ENCODE measurements around the gene CARHSP1. TPM values are rescaled to one million over a fixed set of nuclear protein-coding genes. Genes with fewer than 3 reads are reported as not detected.
"Not testable (repeated sequence)": the region's sequence is repeated elsewhere in the genome, so short reads cannot be mapped to it uniquely, and the experiment has no call there.

The CARHSP1 gene
- total RNA-seq = 100 to 1,000 TPM in 1 of 2 donors, 10 to 100 TPM in 1; 51.0 to 146 TPM

DNA sequence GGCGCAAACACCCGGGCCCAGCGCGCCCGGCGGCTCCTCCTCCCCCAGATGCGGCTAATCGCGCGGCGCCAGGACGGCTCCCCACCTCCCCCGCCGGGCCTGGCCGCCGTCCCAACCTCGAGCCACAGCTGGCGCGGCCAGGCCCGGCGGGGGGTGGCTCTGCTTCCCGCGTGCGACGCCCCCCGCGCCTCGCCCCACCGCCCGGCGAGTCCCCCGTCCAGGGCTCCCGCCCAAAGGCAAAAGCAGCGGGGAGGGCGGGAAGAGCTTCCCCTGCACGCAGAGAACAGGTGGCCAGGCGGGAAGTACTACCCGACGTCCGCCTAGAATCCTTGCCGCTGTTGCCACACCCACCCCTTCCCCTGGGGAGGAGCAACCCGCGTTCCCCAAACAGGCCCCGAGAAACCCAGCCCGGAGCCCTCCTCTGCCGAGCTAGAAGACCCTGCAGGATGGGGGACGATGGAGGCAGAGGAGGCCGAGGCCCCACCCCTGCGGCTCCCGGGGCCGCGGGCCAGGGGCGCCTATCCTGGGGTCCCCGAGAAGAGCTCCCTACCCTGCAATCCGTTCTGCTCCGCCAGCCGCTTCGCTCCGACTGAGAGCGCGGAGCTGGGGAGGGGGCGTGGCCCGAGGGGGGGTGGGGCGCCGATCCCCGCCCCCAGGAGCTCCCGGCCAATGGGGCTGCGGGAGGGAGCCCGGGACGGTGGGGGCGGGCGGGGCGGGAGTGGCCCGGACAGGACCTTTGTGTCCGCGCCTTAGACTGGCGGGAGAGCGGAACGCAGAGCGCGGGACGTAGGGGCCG lies at the start of gene CARHSP1:
TSS of gene CARHSP1 (minus strand) at position 591 of the 796 bp plus-strand sequence. CDS start 9,678 bp downstream, outside the sequence.
- 1% methylated on average over 27 of the region's 83 CpGs for WGBS
- peaks cover 11% of the 10 kb centered on the region for H3K4me1 ChIP-seq (replicated peaks)
- peak; percentile 89 for TF ChIP-seq POLR2A (IDR thresholded peaks at IDR 0.05)
- TF ChIP-seq, protein P1, sequence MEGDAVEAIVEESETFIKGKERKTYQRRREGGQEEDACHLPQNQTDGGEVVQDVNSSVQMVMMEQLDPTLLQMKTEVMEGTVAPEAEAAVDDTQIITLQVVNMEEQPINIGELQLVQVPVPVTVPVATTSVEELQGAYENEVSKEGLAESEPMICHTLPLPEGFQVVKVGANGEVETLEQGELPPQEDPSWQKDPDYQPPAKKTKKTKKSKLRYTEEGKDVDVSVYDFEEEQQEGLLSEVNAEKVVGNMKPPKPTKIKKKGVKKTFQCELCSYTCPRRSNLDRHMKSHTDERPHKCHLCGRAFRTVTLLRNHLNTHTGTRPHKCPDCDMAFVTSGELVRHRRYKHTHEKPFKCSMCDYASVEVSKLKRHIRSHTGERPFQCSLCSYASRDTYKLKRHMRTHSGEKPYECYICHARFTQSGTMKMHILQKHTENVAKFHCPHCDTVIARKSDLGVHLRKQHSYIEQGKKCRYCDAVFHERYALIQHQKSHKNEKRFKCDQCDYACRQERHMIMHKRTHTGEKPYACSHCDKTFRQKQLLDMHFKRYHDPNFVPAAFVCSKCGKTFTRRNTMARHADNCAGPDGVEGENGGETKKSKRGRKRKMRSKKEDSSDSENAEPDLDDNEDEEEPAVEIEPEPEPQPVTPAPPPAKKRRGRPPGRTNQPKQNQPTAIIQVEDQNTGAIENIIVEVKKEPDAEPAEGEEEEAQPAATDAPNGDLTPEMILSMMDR (IDR thresholded peaks at IDR 0.05) = peak in 1 of 4 experiments; percentile 7
- TF ChIP-seq POLR2AphosphoS5 (IDR thresholded peaks at IDR 0.05) = peak; percentile 82
- H3K36me3 ChIP-seq = no peaks in the 10 kb centered on the region
- H3K27me3 ChIP-seq (replicated peaks; ENCODE audit: insufficient read depth) = no peaks in the 10 kb centered on the region
- peak within 1 kb of the TSS; percentile 66 to 78 for H3K27ac ChIP-seq
- peak; percentile 87 for DNase-seq (ENCODE audit: low spot score)
- intact Hi-C loops (cut with DNase I) = loop anchor here (5.0 kb wide), 2 partner anchors 71 to 191 kb away; partner anchors contain the start of genes PMM2 and TMEM186
- H3K9me3 ChIP-seq = no peaks in the 10 kb centered on the region
- peak within 1 kb of the TSS; percentile 54 to 56 for H3K4me3 ChIP-seq

DNA sequence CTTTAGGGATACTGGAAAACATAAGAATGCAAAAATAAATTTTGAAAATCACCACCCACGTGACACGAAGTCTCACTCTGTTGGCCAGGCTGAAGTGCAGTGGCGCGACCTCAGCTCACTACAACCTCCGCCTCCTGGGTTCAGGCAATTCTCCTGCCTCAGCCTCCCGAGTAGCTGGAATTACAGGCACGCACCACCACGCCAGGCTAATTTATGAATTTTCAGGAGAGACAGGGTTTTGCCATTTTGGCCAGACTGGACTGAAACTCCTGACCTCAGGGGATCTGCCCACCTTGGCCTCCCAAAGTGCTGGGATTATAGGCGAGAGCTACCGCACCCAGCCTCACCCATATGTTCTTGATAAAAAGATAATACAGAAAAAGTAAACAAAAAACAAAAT lies 48.5 kb upstream of the CARHSP1 start:
- DNase-seq (ENCODE audit: low spot score); intact Hi-C loops (cut with DNase I); H3K36me3 ChIP-seq; H3K27ac ChIP-seq; H3K9me3 ChIP-seq; H3K27me3 ChIP-seq (replicated peaks; ENCODE audit: insufficient read depth); H3K4me3 ChIP-seq; H3K4me1 ChIP-seq (replicated peaks): not testable (repeated sequence)
- 94% methylated on average over 10 of the region's 10 CpGs for WGBS

DNA sequence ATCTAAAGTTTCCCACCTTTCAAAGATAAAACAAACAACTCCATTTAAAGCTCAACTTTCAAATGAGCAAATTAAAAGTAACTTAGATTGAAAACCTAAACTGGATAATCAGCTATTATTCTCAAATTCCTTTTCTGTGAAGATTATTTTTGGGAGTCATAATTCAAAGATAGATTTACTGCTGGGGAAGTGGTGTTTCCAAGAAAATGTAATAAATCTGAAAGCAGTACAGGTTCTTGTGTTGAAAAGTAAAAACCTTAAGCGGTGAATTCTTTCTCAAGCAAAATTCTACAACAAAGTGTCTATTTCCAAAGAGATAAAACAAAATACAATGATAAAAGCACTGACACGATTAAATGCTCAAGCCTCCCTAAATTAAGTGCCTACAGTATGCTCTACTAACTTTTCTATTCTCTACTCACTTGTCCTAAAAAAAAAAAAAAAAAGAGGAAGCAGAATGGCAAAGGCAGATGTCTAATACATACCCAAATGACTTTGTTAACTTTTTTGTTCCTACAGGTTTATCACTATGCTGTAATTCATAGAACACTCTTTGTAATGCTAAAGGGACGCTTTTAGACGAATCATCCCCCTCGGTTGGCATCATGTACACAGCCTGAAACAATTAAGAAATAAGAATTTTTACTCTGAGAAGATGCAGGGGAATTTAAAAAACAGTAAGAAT lies 47.9 kb upstream of the CARHSP1 start:
- peaks cover 6% of the 10 kb centered on the region for H3K4me1 ChIP-seq (replicated peaks)
- H3K27ac ChIP-seq = no peak overlapping the region
- TF ChIP-seq POLR2A (IDR thresholded peaks at IDR 0.05) (no peak), POLR2AphosphoS5 (IDR thresholded peaks at IDR 0.05) (no peak)
- TF ChIP-seq, protein P1 (IDR thresholded peaks at IDR 0.05) = no peak
- no peak for DNase-seq (ENCODE audit: low spot score)
- intact Hi-C loops (cut with DNase I) = no loop called here
- peaks cover 0 to 5% of the 10 kb centered on the region in 2 donors for H3K36me3 ChIP-seq
- 83% methylated on average over 5 of the region's 5 CpGs for whole genome bisulfite sequencing
- no peaks in the 10 kb centered on the region for H3K27me3 ChIP-seq (replicated peaks; ENCODE audit: insufficient read depth)
- no peaks in the 10 kb centered on the region for H3K9me3 ChIP-seq
- no peak overlapping the region for H3K4me3 ChIP-seq

DNA sequence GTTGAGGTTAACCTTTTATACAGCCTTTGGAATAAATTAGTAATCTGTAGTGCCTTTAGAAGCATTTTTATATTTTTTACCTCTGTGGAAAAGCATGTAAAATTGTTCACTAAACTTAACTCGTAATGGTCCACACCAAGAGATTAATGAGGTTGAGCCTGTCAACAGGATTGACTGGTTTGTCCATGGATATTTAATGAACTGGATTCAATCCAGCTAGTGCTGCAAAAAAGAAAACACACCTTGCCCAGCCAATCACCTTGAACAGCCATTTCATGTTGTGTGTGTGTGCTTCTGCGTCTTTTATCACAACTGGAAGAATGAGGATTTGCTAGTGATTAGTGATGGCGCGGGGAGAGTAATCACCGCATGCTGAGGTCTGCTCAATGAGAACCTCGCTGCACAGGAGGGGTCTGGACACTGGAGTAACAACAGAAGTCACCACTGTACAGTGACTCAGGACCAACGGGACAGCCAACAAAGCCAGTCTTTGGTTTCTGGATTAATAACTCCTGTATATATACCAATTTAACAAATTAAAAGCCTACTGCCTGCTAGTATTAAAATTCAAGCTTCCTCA lies 47.0 kb upstream of the CARHSP1 start:
- Histone ChIP-seq H3K27me3 (replicated peaks; ENCODE audit: insufficient read depth) (no peaks in the 10 kb centered on the region), H3K4me1 (replicated peaks) (peaks cover 6% of the 10 kb centered on the region), H3K4me3 (no peak overlapping the region), H3K9me3 (no peaks in the 10 kb centered on the region), H3K36me3 (peaks cover 0 to 5% of the 10 kb centered on the region in 2 donors), H3K27ac (no peak overlapping the region)
- intact Hi-C loops (cut with DNase I) = no loop called here
- DNase-seq (ENCODE audit: low spot score) = no peak
- WGBS = 65% methylated on average over 7 of the region's 7 CpGs
- TF ChIP-seq POLR2AphosphoS5 (IDR thresholded peaks at IDR 0.05) = peak; percentile 47
- TF ChIP-seq, protein P1 (IDR thresholded peaks at IDR 0.05) = no peak
- TF ChIP-seq POLR2A (IDR thresholded peaks at IDR 0.05) = no peak

DNA sequence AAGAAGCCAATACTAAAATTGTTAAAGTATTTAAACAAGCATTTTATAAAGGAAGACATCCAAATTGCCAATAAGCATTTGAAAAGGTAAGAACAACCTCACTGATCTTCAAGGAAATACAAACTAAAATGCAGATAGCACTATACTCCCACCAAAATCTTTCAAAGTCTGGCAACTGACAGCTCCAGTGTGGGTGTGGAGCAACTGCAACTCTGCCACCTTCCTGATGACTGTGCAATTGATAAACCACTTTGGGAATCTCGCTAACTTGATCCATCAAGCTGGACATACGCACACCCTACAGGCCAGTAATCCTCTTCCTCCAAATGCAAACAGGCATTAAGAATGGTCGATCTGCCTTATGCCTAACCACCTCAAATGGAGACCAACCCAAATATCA lies 45.3 kb upstream of the CARHSP1 start:
- intact Hi-C loops (cut with DNase I) = no loop called here
- no peak overlapping the region for H3K4me3 ChIP-seq
- no peaks in the 10 kb centered on the region for H3K9me3 ChIP-seq
- no peaks in the 10 kb centered on the region for H3K4me1 ChIP-seq (replicated peaks)
- peaks cover 0 to 9% of the 10 kb centered on the region in 2 donors for H3K36me3 ChIP-seq
- DNase-seq (ENCODE audit: low spot score) = no peak
- no peak overlapping the region for H3K27ac ChIP-seq
- H3K27me3 ChIP-seq (replicated peaks; ENCODE audit: insufficient read depth) = no peaks in the 10 kb centered on the region
- WGBS = 94% methylated on average over 3 of the region's 3 CpGs
- TF ChIP-seq, protein P1 (IDR thresholded peaks at IDR 0.05) = no peak
- TF ChIP-seq POLR2AphosphoS5 (IDR thresholded peaks at IDR 0.05) (no peak), POLR2A (IDR thresholded peaks at IDR 0.05) (no peak)

Measured in prostate gland (tissue), 2 donors.